Renal cortical epithelial cell (primary cell): ENCODE data around the gene SCAF1. TPM values are rescaled to one million over a fixed set of nuclear protein-coding genes. Genes with fewer than 3 reads are reported as not detected.
A peak's percentile ranks its signal among the peaks of the same experiment; 100 is the strongest.

Experiments used
- DNase-seq: peaks from one replicate; pipeline ENCODE4 v3.0.0-alpha.2; 2011; ENCODE audit warnings: low read depth
- total RNA-seq: library from RNA; depleted of rRNA; stranded (reverse); fragments of >200 nt; gene quantifications from 2 replicates; pipeline ENCODE4 v1.2.3, GENCODE V29; 2014

SCAF1 gene
- total RNA-seq = 12.5 and 50.9 TPM in 2 replicates

DNA sequence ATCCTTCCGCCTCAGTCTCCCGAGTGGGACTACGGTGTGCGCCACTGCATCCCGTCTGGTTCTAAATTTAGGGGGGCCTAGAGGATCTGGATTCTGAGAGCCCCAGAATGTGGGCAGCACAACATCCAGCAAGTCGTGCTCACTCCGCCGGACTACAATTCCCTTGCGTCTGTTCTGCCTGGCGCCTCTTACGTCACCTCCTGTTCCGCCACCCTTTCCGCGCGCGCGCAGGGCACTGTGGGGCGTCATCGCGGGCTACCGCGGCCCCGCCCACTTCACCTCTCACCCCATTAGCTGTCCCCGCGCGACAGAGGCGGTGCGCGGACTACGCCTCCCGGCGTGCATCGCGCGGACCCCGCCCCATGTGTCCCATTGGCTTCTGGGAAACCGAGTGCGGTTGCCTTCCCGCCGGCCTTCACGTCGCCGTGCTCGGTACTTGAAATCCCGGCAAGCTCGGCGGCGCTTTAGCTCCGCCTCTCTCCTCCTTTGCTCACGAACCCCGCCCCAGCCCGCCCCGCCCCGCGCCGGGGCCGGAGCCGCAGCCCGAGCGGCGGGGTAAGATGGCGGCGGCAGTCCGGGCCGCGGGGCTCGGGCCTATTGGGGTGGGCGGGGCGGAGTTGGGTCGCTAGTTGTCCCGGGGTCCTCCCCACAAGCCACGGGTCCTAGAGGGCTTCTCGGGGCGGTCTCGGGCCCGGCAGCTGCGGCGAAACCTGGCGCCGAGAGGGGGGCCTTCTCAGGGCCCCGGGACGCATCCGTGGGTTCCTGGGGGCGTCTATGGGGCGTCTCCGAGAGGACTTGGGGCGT lies at the start of gene SCAF1:
TSS of gene SCAF1 (plus strand) at position 522 of the 804 bp plus-strand sequence. CDS start 2,818 bp downstream, outside the sequence.
- DNase-seq = peak; percentile 98

DNA sequence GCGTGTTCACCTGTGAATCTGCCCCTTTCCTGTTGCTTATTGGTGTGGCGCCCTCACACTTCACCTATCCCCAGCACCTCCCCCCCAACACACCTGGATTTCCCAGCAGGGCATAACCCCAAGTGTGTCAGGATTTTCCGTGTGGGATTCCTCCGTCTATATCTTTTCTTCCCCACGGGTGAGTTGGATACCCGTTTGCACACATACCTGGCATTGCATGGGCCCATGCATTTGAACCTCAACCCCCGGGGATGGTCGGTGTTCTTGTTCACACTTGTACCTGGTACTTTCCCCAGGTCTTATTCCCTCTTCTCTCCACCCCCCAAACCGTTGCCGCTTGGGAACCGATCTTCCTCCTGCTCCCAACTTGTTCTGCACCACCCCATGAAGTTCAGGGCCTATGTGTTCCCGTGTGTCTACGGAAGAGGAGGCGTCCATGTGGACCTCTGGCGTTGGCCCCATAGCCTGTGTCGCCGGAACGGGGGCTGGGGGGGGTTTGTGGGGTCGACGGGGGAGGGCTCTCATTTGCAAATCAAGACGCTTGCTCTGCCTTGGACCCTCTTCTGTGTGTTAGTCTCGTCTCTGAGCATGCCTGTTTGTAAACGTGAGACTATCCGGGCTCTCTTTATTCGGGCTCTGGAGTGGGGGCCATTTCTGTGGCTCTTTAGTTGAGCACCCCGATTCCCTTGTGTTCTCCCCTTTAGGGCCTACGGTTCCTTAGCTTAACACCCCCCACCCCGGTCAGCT lies 49.4 kb upstream of the SCAF1 start:
- DNase-seq = no peak

GRCh38 chr19:49593233-49594113 lies 48.5 kb upstream of the SCAF1 start:
- peak; percentile 78 for DNase-seq

GRCh38 chr19:49594157-49594992 lies 47.6 kb upstream of the SCAF1 start:
- no peak for DNase-seq

GRCh38 chr19:49594993-49595818 lies 46.8 kb upstream of the SCAF1 start:
- DNase-seq = no peak

DNA sequence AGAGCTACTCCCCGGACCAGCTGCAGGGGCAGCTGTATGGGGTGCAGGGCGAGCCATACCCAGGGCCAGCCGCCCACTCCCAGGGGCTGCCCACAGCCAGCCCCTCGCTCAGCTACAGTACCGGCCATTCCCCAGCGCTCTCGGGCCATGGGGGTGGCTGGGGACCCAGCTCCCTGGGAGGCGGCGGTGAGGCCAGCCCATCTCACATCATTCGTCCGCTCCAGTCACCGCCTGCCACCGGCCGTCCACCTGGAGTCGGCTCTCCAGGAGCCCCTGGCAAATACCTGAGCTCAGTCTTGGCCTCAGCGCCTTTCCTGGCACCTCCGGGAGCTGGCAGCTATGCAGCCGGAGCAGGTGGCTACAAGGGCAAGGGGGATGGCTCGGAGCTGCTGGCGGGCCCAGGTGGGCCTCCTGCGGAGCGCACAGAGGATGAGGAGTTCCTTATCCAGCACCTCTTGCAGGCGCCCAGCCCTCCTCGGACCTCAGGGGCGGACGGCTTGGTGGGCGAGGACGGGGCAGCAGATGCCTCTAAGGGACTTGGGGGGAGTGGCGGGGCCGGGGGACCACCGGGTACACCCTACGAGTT lies 46.1 kb upstream of the SCAF1 start:
- DNase-seq = no peak

DNA sequence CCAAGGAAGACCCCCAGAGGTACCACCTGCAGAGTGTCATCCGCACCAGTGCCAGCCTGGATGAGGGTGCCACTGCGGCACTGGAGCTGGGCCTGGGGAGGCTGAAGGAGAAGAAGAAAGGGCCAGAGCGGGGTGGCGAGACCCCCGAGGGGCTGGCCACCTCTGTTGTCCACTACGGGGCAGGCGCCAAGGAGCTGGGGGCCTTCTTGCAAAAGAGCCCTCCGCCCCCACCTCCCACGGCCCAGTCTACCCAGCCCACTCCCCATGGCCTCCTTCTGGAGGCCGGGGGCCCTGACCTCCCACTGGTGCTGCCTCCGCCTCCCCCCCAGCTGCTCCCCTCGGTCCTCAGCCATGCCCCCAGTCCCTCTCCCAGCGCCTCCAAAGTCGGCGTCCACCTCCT lies 45.6 kb upstream of the SCAF1 start:
- DNase-seq = no peak

DNA sequence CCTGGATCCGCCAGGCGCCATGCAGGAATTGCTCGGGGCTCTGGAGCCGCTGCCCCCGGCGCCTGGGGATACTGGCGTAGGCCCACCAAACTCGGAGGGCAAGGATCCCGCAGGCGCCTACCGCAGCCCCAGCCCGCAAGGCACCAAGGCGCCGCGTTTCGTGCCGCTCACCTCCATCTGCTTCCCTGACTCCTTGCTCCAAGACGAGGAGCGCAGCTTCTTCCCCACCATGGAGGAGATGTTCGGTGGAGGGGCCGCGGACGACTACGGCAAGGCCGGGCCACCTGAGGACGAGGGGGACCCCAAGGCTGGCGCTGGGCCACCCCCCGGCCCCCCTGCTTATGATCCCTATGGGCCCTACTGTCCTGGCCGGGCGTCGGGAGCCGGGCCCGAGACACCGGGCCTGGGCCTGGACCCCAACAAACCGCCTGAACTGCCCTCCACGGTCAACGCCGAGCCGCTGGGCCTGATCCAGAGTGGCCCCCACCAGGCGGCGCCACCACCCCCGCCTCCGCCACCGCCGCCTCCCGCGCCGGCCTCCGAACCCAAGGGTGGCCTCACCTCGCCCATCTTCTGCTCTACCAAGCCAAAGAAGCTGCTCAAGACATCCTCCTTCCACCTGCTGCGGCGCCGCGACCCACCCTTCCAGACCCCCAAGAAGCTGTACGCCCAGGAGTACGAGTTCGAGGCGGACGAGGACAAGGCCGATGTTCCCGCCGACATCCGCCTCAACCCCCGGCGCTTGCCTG lies 44.9 kb upstream of the SCAF1 start:
- no peak for DNase-seq

- DNase-seq = no peak
These were observed 44.4 kb upstream of the SCAF1 start for GRCh38 chr19:49597703-49597974.

DNA sequence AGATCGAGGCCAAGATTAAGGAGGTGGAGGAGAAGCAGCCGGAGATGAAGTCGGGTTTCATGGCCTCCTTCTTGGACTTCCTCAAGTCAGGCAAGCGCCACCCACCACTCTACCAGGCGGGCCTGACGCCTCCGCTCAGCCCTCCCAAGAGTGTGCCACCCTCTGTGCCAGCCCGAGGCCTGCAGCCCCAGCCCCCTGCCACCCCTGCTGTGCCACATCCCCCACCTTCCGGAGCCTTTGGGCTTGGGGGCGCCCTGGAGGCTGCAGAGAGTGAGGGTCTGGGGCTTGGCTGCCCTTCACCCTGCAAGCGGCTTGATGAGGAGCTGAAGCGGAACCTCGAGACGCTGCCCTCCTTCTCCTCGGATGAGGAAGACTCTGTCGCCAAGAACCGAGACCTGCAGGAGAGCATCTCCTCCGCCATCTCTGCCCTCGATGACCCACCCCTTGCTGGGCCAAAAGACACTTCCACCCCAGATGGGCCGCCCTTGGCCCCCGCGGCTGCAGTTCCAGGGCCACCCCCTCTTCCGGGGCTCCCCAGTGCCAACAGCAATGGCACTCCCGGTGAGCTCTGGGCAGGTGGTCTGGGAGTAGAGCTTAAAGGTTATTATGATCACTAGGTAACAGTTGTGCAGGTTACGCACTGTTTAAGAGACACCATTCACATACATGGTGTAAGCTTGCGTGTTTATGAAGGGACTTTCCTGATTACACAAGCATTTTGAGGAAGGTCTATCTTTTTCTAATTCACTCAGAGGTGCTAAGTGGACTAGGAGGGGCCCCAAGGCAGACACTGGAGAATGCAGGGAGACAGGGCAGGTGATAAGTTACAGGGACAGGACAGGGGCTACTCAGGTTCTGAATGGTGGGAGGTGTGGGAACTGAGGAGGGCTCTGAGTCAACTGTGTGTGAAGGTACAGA lies 42.4 kb upstream of the SCAF1 start:
- DNase-seq = no peak

GRCh38 chr19:49601482-49602038 lies 40.4 kb upstream of the SCAF1 start:
- DNase-seq = no peak

DNA sequence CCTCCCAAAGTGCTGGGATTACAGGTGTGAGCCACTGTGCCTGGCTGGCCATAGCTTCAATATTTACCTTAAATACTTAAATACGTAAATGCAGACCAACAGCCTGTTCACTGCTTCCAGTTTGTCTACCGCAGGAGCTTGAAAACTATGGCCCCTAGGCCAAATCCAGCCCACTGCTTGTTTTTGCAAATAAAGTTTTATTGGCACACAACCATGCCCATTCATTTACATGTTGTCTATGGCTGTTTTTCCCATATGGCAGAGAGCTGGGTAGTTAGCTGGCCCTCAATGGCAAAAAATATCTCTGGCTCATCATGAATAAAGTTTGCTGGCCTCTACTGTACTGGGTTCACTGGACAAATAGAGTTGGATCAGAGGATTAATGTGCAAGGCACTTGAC lies 39.2 kb upstream of the SCAF1 start:
- DNase-seq = no peak

DNA sequence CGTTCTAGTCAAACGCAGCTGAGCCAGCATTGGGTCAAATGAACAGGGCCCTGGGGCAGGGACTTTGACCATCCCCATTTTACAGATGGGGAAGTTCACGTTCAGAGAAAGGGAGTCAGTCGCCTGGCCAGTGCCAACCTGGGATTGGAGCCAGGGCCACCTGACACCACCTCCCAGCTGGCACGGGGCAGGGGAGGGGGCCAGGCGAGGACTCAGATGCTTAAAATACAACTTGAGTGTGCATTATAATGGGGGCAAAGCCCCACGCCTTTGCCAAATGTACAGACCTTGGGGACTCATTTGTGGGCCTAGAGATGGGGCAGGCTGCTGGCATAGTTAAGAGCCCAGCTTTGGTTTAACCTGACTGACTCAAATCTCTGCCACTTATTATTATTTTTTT lies 36.4 kb upstream of the SCAF1 start:
- no peak for DNase-seq

GRCh38 chr19:49609499-49610092 lies 32.4 kb upstream of the SCAF1 start:
- no peak for DNase-seq

DNA sequence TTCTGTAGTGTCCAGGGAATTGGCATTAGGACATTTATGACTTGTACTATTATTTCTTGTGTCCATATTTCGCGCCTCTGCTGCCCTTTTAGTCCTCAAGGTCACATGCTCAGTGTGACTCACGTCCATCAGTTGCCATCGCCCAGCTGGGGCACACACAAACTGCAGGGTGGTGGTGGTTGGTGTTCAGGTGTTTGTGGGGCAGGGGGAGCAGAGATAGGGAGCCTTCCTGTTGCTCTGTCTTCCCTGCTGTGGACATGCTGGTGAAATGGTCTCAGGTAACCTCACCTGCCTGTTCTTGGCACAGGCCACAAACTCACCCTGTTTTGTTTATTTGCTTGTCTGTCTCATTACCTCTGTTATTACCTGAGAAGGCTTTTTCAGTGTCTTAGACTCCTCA lies 28.6 kb upstream of the SCAF1 start:
- no peak for DNase-seq

GRCh38 chr19:49614096-49614833 lies 27.7 kb upstream of the SCAF1 start:
- DNase-seq = peak; percentile 82

DNA sequence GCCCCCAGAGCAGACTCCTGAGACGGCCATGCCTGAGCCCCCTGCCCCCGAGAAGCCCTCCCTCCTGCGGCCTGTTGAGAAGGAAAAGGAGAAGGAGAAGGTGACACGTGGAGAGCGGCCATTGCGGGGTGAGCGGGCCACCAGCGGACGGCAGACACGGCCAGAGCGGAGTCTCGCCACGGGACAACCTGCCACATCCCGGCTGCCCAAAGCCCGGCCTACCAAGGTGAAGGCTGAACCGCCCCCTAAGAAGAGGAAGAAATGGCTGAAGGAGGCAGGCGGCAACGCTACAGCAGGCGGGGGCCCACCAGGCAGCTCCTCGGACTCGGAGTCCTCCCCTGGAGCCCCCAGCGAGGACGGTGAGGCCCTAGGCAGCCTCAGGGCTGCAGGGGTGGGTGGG lies 26.1 kb upstream of the SCAF1 start:
- DNase-seq = no peak
